A673 (cell line): Measurements from ENCODE around the gene SRSF9. TPM values are rescaled to one million over a fixed set of nuclear protein-coding genes. Genes with fewer than 3 reads are reported as not detected.
A peak's percentile ranks its signal among the peaks of the same experiment; 100 is the strongest.

Source experiments
- BruUV-seq: library from RNA; stranded (reverse); fragments of 400-500 nt; replicated peaks from 2 replicates; lab custom pipeline; 2021; lab: Mats Ljungman, UMichigan
- CTCF ChIA-PET: fragments of 300-600 bp; sonication (Branson Sonifier 250); formaldehyde crosslinking; loops from one replicate; lab custom pipeline; 2022; ENCODE audit warnings: antibody characterized with exemption; lab: Charles Lee
- POLR2A ChIA-PET: fragments of 300-600 bp; sonication (Branson Sonifier 250); formaldehyde crosslinking; loops from one replicate; lab custom pipeline; 2022; ENCODE audit warnings: antibody characterized with exemption; ENCODE audit not compliant: low non-redundant PET; lab: Charles Lee
- DNase-seq: peaks from one replicate; pipeline ENCODE4 v3.0.0-alpha.2; 2015; ENCODE audit warnings: low spot score
- H3K27ac ChIP-seq: fragments of 200-600 bp; sonication (generic); 2 replicates; pipeline ENCODE4 v1.5.1; 2016; ENCODE audit warnings: mixed run types, low read depth, mild to moderate bottlenecking, mixed read lengths, antibody characterized with exemption, low read length; ENCODE audit not compliant: poor library complexity, severe bottlenecking
- H3K27me3 ChIP-seq: fragments of 200-600 bp; sonication (generic); replicated peaks from 2 replicates; pipeline ENCODE4 v1.6.1; 2017; ENCODE audit warnings: mixed run types, low read depth, mild to moderate bottlenecking, mixed read lengths, antibody characterized with exemption, low read length; ENCODE audit not compliant: insufficient read depth, poor library complexity
- H3K36me3 ChIP-seq: fragments of 200-600 bp; sonication (generic); 2 replicates; pipeline ENCODE4 v1.6.1; 2016; ENCODE audit warnings: mixed run types, mild to moderate bottlenecking, mixed read lengths, antibody characterized with exemption, low read length; ENCODE audit not compliant: insufficient read depth, poor library complexity, severe bottlenecking
- H3K4me1 ChIP-seq: fragments of 200-600 bp; sonication (generic); 2 replicates; pipeline ENCODE4 v1.6.1; 2017; ENCODE audit warnings: mixed run types, mild to moderate bottlenecking, mixed read lengths, antibody characterized with exemption, low read length; ENCODE audit not compliant: insufficient read depth, poor library complexity, severe bottlenecking
- H3K4me3 ChIP-seq: fragments of 200-600 bp; sonication (generic); 2 replicates; pipeline ENCODE4 v1.5.1; 2016; ENCODE audit warnings: low read depth, mixed run types, mild to moderate bottlenecking, mixed read lengths, low read length; ENCODE audit not compliant: poor library complexity, severe bottlenecking
- H3K9me3 ChIP-seq: fragments of 200-600 bp; sonication (generic); 2 replicates; pipeline ENCODE4 v1.6.1; 2016; ENCODE audit warnings: mixed run types, low read depth, mild to moderate bottlenecking, mixed read lengths, antibody characterized with exemption, low read length; ENCODE audit not compliant: poor library complexity, severe bottlenecking
- EZH2 ChIP-seq: fragments of 200-600 bp; sonication (generic); IDR thresholded peaks from 2 replicates; pipeline ENCODE4 v1.6.1; 2017; ENCODE audit warnings: borderline replicate concordance, low read depth, mild to moderate bottlenecking, mixed read lengths, antibody characterized with exemption, low read length; ENCODE audit not compliant: poor library complexity, severe bottlenecking
- intact Hi-C: fragments of 100-400 bp; cut with micrococcal nuclease; formaldehyde crosslinking; loops from one replicate; pipeline ENCODE4 v1.10.0; 2022; ENCODE audit not compliant: unreplicated experiment
- total RNA-seq: library from RNA; stranded (reverse); gene quantifications from 2 replicates; pipeline ENCODE4 v1.2.3, GENCODE V29; 2021
- TF ChIP-seq, protein P1 (sequence below): fragments of 300-800, 200-600 bp; sonication (generic); conservative IDR thresholded peaks from 2 replicates; pipeline ENCODE4 v1.5.1; 2017; ENCODE audit warnings: low read depth, mild to moderate bottlenecking, antibody characterized with exemption, low read length, moderate library complexity, mixed read lengths

The SRSF9 gene
- total RNA-seq, 1 experiment from 2014 or later = 328 TPM

- ChIA-PET POLR2A (interaction anchor here (0.6 kb wide), 1 partner anchor 15 kb away, joined by 4 read pairs; no protein-coding TSS in a partner anchor), CTCF (interaction anchor here (0.7 to 0.9 kb wide), 2 partner anchors 47 to 62 kb away, joined by 3 to 5 read pairs; partner anchors contain the start of gene COQ5)
- Histone ChIP-seq H3K27ac (no peak overlapping the region), H3K4me3 (no peak overlapping the region), H3K9me3 (no peaks in the 10 kb centered on the region), H3K27me3 (no peaks in the 10 kb centered on the region), H3K4me1 (peaks cover 5% of the 10 kb centered on the region), H3K36me3 (peaks cover 58% of the 10 kb centered on the region)
- intact Hi-C loops = no loop called here
- BruUV-seq = no TSS peak
- TF ChIP-seq EZH2 = no peak
- TF ChIP-seq, protein P1, sequence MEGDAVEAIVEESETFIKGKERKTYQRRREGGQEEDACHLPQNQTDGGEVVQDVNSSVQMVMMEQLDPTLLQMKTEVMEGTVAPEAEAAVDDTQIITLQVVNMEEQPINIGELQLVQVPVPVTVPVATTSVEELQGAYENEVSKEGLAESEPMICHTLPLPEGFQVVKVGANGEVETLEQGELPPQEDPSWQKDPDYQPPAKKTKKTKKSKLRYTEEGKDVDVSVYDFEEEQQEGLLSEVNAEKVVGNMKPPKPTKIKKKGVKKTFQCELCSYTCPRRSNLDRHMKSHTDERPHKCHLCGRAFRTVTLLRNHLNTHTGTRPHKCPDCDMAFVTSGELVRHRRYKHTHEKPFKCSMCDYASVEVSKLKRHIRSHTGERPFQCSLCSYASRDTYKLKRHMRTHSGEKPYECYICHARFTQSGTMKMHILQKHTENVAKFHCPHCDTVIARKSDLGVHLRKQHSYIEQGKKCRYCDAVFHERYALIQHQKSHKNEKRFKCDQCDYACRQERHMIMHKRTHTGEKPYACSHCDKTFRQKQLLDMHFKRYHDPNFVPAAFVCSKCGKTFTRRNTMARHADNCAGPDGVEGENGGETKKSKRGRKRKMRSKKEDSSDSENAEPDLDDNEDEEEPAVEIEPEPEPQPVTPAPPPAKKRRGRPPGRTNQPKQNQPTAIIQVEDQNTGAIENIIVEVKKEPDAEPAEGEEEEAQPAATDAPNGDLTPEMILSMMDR = peak; percentile 65
- DNase-seq = peak; percentile 68
Measured at GRCh38 chr12:120466560-120467315, 2.8 kb downstream of the SRSF9 start.

- POLR2A ChIA-PET = no interaction called here
- TF ChIP-seq EZH2 = no peak
- TF ChIP-seq, protein P1 = no peak
- no peak overlapping the region for H3K4me3 ChIP-seq
- peaks cover 68% of the 10 kb centered on the region for H3K36me3 ChIP-seq
- no TSS peak for BruUV-seq
- H3K9me3 ChIP-seq = no peaks in the 10 kb centered on the region
- no peak overlapping the region for H3K27ac ChIP-seq
- H3K4me1 ChIP-seq = peaks cover 5% of the 10 kb centered on the region
- no peaks in the 10 kb centered on the region for H3K27me3 ChIP-seq
- CTCF ChIA-PET = no interaction called here
- intact Hi-C loops = no loop called here
- DNase-seq = no peak
Measured at GRCh38 chr12:120465756-120466155, 3.8 kb downstream of the SRSF9 start.

DNA sequence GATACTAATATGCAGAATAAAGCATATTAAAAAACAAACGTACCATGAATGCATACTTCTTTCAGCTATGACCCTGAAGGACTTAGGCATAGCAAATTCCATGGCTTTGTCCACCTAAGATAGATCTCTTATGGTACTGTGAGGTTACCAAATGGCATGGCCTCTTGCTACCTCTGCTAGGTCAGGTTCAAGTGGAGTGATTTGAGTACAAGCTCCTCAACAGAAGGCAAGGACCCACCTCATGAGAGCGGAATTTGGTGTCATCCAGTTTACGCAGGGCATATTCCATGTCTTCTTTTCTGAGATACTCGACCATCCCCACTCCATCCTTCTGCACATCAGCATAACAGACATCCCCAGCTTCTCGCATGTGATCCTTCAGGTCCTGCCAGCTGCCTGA, 5.8 kb downstream of the SRSF9 start:
- intact Hi-C loops = no loop called here
- peaks cover 88% of the 10 kb centered on the region for H3K36me3 ChIP-seq
- DNase-seq = no peak
- no TSS peak for BruUV-seq
- H3K27me3 ChIP-seq = no peaks in the 10 kb centered on the region
- peaks cover 5% of the 10 kb centered on the region for H3K4me1 ChIP-seq
- ChIA-PET CTCF (interaction anchor here (0.6 kb wide), 1 partner anchor 551 kb away, joined by 8 read pairs; no protein-coding TSS in a partner anchor), POLR2A (no interaction called here)
- H3K9me3 ChIP-seq = no peaks in the 10 kb centered on the region
- no peak for TF ChIP-seq EZH2
- TF ChIP-seq, protein P1 = no peak
- no peak overlapping the region for H3K27ac ChIP-seq
- no peak overlapping the region for H3K4me3 ChIP-seq
